ENCODE data around the gene GDF7.

GDF7 gene

GRCh38 chr2:20661421-20662307 is 5.3 kb upstream of the GDF7 start:
- DNase-seq (ENCODE audit: low read depth in 2 of 2) = peak; percentile 34 to 45

DNA sequence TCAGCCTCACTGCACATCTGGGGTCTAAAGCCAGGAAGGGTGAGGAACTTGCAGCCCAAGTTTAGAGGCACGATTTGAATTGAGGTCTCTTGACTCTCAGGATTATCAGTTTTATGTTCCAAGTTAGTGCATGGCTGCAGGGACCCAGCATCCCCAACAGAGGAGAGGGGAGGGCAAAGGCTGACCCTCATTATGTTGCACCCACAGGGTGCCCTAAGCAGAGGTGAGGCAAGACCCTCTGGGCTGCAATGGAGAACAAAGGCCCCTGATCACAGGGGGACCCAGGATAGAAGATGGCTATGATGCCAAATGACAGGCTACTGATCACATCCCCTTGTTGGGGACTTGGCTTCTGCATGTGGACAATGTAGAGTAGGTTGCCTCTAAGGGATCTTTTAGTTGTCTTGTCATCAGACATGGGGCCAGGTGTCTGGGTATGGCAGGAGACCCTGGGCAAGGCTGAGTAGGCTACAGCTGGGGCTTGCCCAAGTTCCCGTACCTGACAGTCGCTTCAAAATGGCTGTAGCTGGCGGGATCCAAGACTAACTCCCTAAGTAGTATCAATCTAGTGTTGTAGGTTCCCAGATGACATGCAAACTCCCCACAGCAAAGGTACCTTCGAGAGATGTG is 4.5 kb upstream of the GDF7 start:
- DNase-seq (ENCODE audit: low read depth in 2 of 2) = no peak

DNA sequence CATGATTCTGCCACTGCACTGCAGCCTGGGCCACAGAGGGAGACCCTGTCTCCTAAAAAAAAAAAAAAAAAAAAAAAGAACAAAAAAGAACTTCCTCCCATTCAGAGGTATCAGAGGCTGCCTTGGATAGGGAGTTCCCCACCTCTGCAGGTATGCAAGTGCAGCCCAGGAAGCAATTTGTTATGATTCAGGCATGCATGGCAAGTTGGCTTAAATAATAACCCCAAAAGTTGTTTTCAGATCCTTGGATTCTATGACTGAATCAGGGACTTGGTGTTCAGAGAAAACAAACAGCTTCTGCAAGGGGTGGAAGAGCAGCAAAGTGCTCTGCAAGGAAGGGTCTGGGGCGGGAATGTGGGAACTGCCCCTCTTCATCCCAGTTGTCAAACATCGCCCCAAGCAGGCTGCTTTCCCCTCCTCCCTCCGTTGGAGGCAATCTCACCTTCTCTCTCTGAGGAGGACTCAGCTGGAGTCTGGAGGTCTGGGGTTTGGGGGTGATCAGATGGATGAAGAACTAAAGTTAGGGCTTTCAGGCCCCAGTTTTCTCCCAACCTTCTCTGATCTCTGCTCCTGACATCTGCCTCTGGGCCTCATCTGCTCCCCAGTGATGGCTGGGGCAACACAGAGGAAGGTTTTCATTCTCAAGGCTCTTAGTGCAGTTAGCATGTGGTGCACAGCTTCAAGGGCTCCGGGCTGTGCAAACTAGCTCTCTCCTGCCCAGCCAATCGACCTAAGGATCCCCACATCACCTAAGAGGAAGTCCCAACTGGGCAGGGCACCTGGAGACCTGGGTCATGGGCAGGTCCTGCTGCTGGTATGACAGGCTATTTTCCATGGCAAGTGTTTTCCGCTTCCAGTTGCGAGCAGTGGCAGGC is 3.5 kb upstream of the GDF7 start:
- DNase-seq (ENCODE audit: low read depth in 2 of 2) = no peak

- no peak for DNase-seq (ENCODE audit: low read depth in 2 of 2)
Measured at GRCh38 chr2:20664071-20664390, 2.9 kb upstream of the GDF7 start.

DNA sequence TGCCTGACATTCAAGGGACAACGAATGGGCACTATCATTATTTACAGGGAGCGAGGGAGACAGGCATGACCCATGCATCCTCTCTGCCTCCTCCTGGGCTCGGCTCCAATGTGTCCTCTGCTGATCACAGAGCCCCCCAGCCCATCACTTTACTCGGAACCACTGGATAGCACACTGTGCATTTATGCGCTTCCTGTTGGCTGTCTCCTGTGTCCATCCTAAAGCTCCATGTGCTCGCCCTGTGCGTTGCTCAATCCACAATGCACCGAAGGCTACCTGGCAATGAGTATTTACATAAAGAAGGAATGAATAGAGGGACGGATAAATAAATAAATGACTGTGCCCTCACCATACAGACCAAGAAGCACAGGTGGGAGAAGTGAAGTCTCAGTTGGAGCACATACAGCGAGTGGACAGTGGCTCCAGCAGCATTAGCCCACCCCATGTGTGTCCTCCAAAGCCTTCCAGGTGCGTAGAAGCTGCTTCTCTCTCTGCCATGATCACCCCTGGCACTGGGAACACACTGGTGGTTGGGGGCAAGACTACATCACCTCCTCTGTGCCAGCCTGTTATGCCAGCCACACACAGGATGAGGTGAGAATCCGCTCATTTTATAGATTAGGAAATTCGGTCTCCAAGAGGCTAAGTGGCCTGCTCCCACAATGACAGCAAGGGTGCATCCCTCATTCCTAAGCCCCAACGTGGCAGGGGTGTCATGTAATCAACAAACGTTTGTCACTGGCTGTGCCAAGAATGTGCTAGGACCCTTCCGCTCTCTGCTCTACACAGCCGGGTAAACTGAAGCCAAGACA is 2.3 kb upstream of the GDF7 start:
- no peak for DNase-seq (ENCODE audit: low read depth in 2 of 2)

DNA sequence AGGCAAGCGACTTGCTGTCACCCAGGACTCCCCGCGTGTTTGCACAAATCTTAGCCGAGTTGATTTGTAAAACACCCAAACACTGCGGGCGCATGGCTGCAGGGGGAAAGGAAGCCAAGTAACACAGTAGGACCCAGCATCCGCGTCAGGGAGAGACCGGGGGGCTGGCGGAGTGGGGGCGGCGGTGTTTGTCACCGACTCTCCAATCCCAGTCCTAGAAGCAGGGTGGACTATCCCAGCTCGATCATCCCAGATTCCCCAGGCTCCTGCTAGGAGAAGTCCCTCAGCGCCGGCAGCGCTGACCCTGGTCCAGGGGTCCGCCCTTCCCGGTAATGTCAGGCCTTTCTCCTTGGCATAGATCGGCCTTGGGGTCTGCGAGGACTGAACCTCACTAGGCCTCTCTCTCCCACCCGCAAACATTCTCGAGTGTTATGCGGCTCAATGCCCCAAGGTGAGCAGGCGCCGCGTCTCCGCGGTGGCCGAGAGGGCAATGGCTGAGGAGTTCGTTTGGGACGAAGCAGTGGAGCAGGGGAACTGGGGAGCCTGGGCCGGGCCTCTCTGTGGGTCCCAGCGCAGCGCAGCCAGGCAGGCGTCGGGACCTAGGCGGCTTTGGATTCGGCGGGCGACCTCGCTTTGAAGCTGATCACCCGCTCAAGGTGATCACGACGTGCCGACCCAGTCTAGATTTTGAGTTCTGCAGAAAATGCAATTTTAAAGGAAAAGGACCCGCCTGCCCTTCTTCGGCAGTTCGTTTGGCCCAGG is 1.5 kb upstream of the GDF7 start:
- no peak for DNase-seq (ENCODE audit: low read depth in 2 of 2)

DNA sequence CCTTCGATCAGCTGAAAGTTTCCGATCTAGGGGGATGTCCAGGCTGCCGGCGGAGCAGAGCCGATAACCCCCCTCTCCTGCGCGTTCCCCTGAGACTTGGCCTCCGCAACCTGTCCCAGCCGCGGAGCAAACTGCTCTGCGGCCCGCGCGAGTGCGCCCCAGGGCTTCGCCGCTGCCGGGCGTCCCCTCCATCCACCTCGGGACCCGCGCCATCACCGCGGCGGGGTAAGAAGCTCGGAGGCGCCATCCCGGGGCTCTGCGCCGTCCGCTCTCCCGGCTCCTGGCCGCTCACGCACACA is 990 bp upstream of the GDF7 start:
- no peak for DNase-seq (ENCODE audit: low read depth in 2 of 2)

DNA sequence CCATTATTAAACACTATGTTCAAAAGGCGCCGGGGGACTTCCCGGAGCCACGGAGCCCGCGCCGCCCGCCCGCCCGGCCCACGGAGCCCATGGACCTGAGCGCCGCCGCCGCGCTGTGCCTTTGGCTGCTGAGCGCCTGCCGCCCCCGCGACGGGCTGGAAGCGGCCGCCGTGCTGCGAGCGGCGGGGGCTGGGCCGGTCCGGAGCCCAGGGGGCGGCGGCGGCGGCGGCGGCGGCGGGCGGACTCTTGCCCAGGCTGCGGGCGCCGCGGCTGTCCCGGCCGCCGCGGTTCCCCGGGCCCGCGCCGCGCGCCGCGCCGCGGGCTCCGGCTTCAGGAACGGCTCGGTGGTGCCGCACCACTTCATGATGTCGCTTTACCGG is 197 bp downstream of the GDF7 start:
- no peak for DNase-seq (ENCODE audit: low read depth in 2 of 2)

GRCh38 chr2:20667531-20668401 is 822 bp downstream of the GDF7 start:
- DNase-seq (ENCODE audit: low read depth in 2 of 2) = no peak

DNA sequence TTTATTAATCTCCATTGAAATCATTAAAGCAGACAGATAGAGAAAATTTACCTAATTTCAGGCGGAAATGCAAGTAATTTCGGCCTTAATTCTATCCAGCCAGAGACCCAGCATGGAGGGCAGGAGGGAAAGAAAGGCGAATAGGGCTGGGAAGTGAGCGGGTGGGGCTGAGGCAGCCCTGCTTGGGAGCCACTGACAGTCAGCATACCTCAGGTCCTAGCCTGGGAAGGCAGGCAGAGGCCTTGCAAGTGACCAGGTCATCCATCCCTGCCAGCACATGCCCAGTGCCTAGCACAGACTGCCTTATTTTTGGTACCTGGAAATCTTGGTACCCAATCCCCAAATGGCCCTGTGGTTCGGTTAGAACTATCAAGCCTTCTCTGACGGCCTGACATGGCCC is 1.5 kb downstream of the GDF7 start:
- DNase-seq (ENCODE audit: low read depth in 2 of 2) = no peak

DNA sequence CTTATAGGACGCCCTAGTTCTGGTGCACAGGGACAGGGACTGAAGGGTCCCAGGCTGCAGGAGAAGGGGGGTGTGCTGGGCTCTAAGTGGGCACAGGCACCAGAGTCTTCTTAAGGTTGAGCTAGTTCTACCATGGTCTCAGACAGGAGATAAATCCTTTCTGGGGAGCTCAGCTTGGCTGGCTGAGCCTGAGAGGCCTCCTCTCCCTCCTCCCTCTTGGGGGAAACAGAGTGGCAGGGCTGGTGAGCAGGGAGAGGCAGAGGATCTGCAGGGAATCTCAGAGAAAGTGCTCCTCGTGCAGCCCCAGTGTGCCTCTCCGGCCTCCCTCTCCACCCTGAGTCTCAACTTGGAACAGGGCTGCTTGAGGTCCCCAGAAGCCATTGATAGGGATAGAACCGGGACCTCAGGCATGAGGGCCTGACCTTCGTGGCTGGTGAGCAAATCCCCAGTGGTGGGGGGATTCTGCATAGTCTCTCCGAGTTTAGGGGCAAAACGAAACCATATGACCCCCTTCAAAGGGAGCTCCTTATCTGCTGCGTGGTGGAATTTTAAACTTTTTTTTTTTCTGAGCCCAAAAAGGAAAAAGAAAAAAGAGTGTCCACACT is 2.0 kb downstream of the GDF7 start:
- no peak for DNase-seq (ENCODE audit: low read depth in 2 of 2)

- no peak for DNase-seq (ENCODE audit: low read depth in 2 of 2)
Measured at GRCh38 chr2:20669562-20670314, 2.8 kb downstream of the GDF7 start.

- DNase-seq (ENCODE audit: low read depth in 2 of 2) = no peak
Measured at GRCh38 chr2:20670315-20671035, 3.5 kb downstream of the GDF7 start.

GRCh38 chr2:20671036-20671735 is 4.2 kb downstream of the GDF7 start:
- no peak for DNase-seq (ENCODE audit: low read depth in 2 of 2)

- DNase-seq (ENCODE audit: low read depth in 2 of 2) = no peak
Measured at GRCh38 chr2:20671736-20672080, 4.8 kb downstream of the GDF7 start.

GRCh38 chr2:20672201-20672951 is 5.4 kb downstream of the GDF7 start:
- no peak for DNase-seq (ENCODE audit: low read depth in 2 of 2)

GRCh38 chr2:20673686-20674308 is 6.9 kb downstream of the GDF7 start:
- DNase-seq (ENCODE audit: low read depth in 2 of 2) = no peak
